ENCODE data around the gene HNRNPUL2. TPM values are rescaled to one million over a fixed set of nuclear protein-coding genes. Genes with fewer than 3 reads are reported as not detected.

Gene HNRNPUL2
- total and polyA plus RNA-seq, 9 of the 15 experiments (the other 6 are each of a cell fraction or from before 2014, with no cell fraction given), result 0.89 to 44.3 (median 15.2) TPM

- TF ChIP-seq MED1 (CRISPR knock-in tag; IDR thresholded peaks at IDR 0.05; ENCODE audit: borderline replicate concordance), result peak; percentile 24; the same call in 1 of the 2 replicates
- no peak for TF ChIP-seq ZNF124 (CRISPR knock-in tag; IDR thresholded peaks at IDR 0.05)
- TF ChIP-seq, protein P1, sequence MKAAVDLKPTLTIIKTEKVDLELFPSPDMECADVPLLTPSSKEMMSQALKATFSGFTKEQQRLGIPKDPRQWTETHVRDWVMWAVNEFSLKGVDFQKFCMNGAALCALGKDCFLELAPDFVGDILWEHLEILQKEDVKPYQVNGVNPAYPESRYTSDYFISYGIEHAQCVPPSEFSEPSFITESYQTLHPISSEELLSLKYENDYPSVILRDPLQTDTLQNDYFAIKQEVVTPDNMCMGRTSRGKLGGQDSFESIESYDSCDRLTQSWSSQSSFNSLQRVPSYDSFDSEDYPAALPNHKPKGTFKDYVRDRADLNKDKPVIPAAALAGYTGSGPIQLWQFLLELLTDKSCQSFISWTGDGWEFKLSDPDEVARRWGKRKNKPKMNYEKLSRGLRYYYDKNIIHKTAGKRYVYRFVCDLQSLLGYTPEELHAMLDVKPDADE (conservative IDR thresholded peaks at IDR 0.05; ENCODE audit: control insufficient read depth, low read depth, low read length), result peak; percentile 23; the same call in 1 of the 2 replicates
- no peak for TF ChIP-seq ZBTB8A (IDR thresholded peaks at IDR 0.05; ENCODE audit: partially characterized antibody)
- no peak for TF ChIP-seq TCF7L2 (IDR thresholded peaks at IDR 0.05; ENCODE audit: low read depth, low read length)
- no peak for TF ChIP-seq ZNF609 (CRISPR knock-in tag; IDR thresholded peaks at IDR 0.05; ENCODE audit: borderline replicate concordance)
- no peak for TF ChIP-seq FUS (optimal IDR thresholded peaks at IDR 0.05; ENCODE audit: low read depth, low read length)
- no peak for TF ChIP-seq ATF1 (CRISPR knock-in tag; IDR thresholded peaks at IDR 0.05)
- TF ChIP-seq ATF1 (tag; IDR thresholded peaks at IDR 0.05), result no peak
- TF ChIP-seq TRIM24 (IDR thresholded peaks at IDR 0.05), result no peak
- TF ChIP-seq ZNF75A (CRISPR knock-in tag; IDR thresholded peaks at IDR 0.05), result no peak
- no peak for TF ChIP-seq ZNF280B (CRISPR knock-in tag; IDR thresholded peaks at IDR 0.05)
- peak in 1 of 2 experiments; percentile 13; a peak in 1 of 4 replicates for TF ChIP-seq FOXA3 (CRISPR knock-in tag; conservative IDR thresholded peaks at IDR 0.05 in 1 of 2, IDR thresholded peaks at IDR 0.05 in 1 of 2)
- TF ChIP-seq ZKSCAN8 (CRISPR knock-in tag; IDR thresholded peaks at IDR 0.05), result no peak
- no peak for TF ChIP-seq NEUROD1 (IDR thresholded peaks at IDR 0.05; ENCODE audit: borderline replicate concordance, low read depth, low read length, partially characterized antibody)
- no peak for TF ChIP-seq NONO (IDR thresholded peaks at IDR 0.05; ENCODE audit: low read depth in 2 of 2, low read length in 1 of 2)
- no peak for TF ChIP-seq ATF4 (CRISPR knock-in tag; IDR thresholded peaks at IDR 0.05)
Measured at GRCh38 chr11:62726156-62726914, 922 bp downstream of the HNRNPUL2 start (continued).
